Fibroblast of skin of left biceps (primary cell): ENCODE measurements around the gene NR6A1.

Experiments
- DNase-seq, 2 experiments: peaks; one replicate each; pipeline ENCODE4 v3.0.0-alpha.2; 2013; ENCODE audit warnings: low read depth in 2 of 2

NR6A1 gene

DNA sequence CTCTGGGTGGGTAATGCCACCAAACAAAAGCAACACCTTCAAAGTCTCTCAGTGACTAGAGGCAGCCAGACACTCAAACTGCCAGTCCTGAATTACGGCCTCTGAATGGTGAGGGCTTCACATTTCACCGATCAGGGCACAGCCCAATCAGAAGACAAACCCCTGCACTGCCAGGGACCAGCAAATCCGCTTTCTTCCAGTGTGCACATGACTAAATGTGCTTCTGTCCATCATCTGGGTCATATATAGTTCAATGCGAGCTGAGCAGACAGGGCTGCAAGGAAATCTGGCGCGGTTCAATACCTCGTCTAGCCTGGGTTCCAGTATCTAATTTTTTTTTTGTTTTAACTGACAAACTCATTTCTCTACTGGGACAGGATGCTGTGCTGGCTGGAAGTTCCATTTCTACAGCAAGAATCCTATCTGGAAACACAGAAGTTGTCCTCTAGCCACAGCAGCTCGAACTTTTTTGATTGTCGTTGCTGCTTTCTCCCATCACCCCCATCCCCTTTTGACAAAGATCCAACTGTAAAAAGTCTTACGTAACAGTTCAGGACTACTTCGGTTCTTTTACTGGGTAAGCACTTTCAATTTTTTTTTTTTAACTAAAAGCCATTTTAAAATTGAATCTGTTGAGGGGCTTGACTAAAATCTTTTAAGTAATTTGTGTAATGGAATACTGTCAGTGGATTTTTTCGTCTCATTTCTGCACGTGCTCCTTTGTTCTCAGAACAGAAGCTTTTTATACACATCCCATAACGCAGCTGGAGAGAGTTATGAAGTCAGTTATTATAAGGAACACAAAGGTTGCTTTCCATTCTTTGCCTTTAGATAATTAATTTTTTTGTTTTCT is 112.7 kb downstream of the NR6A1 start:
- DNase-seq = peak; percentile 94 to 95

DNA sequence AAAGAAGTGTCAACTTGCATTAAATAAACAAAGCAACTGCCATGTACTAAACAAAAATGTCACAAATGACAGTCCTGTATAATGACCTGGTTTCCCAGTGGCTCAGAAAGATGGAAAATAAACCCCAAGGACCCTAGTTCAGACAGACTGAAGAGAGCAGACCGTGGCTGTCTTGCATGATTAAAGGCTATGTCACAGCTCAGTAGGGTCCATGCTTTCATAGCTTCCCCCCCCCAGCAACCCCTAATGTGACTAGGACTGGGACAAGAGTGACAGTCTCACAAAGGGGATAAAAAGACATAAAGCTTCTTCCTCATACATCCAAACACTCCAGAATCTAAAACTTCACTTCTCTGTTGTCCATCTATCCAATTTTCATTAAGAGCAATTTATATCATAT is 113.6 kb downstream of the NR6A1 start:
- DNase-seq = no peak

DNA sequence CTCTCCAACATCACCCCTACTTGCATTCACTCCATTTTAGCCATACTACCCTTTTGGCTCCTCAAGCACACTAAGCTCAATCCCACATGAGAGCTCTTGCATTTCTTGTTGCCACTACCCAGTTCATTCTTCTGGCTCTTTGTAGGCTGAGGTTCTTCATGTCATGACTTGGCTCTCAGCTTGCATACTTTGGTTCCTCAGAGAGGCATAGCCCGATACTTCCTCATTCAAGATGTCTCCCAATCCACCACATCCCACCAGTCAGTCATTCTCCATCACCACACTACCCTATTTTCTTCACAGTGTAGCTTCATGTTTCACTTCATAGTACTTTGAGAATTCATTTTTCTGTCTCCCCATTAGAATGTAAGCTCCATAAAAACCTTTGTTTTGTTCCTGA is 116.7 kb downstream of the NR6A1 start:
- no peak for DNase-seq

DNA sequence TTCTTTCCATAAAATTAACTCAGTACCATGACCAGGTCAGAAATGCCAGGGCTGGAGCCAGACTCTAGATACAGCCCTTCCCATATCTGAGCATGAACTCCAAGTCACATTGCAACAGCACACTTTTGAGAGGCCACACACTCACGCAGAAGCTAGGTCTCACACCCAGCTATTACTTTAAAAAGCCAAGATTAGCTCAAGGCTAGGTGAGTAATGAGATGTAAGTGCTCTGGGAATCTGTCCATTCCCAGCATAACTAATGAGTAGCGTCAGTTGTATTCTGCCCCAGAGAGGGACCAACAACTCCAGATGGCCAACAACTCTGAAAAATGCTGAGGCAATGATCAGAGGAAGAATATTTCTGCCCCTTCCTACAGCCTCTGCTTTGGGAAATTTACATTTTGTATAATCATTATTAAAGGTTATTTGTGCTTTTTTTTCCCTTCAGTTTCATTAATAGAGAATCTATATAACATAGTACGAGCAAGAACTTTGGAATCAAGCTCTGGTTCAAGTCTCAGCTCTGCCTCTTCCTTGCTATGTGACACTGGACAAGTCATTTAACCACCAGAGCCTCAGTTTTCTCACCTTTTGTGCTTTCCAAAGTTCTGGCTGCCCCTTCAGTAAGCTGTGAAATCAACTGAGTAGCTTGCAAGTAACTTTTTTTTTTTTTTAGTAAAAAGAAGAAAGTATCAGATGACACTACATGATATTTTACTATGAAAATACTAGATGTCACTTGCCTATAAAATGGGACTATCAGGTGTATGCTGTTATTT is 118.3 kb downstream of the NR6A1 start:
- peak; percentile 69 to 70 for DNase-seq

DNA sequence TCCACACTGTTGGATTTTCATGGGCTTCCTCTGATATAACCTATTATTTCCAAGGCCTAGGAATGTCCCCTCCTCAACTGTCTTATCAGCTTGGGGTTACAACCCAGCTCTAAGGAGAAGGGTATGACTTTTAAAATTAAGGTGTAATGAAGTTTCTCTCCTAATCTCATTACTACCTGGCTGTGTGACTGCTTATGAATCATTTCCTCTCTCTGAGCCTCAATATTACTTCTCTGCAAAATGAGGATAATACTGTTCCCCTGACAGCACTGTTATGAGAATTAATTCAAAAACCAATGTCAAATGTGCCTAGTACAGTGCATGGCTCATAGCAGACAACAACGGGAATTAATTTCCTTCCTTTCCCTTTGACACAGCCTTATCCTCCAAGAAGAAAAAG is 118.9 kb downstream of the NR6A1 start:
- DNase-seq = no peak

DNA sequence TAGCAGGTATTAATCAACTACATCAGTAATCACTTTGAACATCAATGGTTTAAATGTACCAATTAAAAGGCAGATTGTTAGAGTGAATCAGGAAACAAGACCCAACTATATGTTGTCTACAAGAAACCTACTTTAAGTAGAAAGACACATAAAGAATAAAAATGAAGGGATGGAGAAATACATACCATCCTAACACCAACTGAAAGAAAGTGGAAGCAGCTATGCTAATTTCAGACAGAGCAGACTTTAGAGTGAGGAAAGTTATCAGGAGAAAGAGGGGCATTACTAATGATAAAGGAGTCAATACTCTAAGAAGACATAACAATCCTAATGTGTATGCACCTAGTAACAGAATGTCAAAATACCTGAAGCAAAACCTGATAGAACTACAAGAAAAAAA is 125.8 kb downstream of the NR6A1 start:
- no peak for DNase-seq

DNA sequence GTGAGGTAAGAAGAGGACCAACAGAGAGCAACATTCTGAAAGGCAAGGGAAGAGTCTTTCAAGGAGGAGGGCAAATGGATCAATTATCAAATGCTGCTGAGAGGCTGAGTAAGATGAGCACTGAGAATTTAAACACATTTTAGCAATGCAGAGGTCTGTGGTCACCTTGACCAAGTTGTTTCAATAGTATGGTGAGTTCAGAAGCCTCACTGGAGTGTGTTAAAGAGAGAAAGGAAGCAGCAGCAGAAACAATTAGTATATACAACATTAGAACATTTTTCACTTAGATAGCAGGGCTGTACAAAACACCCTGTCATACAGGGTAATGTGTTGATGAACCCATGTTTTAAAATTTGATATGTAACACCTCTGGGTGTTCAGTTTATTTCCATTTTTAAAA is 131.5 kb downstream of the NR6A1 start:
- no peak for DNase-seq

DNA sequence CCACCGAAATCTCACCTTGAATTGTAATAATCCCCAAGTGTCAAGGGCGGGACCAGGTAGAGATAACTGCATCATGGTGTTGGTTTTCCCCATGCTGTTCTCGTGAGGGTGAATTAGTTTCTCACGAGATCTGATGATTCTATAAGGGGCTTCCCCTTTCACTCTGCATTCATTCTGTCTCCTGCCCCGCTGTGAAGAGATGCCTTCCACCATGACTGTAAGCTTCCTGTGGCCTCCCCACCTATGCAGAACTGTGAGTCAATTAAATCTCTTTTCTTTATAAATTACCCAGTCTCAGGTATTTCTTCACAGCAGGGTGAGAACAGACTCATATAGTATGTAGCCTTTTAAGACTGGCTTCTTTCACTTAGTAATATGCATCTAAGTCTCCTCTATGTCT is 135.8 kb downstream of the NR6A1 start:
- no peak for DNase-seq

DNA sequence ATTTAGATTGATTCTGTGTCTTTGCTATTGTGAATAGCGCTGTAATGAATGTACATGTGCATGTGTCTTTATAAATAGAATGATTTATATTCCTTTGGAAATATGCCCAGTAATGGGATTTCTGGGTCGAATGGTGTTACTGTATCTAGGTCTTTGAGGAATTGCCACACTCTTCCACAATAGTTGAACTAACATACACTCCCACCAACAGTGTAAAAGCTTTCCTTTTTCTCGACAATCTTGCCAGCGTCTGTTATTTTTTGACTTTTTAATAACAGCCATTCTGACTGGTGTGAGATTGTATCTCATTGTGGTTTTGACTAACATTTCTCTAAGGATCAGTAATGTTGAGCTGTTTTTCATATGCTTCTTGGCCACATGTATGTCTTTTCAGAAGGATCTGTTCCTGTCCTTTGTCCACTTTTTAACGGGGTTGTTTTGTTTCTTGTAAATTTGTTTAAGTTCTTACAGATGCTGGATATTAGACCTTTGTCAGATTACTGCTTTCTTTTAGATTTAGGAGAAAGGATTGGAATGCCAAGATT is 139.0 kb downstream of the NR6A1 start:
- peak; percentile 71 to 80 for DNase-seq

DNA sequence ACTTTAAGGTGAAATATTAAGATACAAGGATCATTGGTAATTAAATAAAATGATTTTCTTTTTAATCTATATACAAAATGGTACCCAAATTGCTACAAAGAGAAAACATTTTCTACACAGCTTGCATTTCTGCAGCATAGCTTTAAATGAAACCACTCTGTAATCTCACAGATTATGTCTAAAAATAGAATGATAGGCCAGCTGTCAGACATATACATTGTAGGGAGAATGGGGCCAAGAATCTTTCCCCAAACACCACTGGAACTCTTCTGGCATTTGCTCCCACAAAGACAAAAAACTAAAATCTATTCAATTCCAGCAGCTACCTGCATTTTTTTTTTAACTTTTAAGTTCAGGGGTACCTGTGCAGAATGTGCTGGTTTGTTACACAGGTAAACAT is 139.8 kb downstream of the NR6A1 start:
- DNase-seq = no peak

DNA sequence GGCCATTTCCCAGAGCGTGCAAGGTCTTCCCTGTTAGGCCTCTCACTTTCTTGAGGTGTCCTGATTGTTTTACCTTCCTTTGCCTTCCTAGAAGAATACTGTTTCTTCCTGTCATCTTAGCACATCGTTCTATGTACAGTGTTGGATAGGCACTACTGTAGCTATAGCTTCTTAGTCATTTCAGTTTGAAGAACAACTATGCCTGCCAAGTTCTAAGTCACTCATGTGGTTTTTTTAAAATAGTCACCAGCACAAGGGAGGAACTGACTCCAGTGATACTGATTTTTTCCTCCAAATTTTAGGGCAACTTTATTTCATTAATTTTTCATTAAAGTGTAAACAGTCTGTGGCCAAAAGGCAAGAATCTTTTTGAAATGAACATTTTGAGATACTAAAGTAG is 141.5 kb downstream of the NR6A1 start:
- peak in 1 of 2 experiments; percentile 16 for DNase-seq

DNA sequence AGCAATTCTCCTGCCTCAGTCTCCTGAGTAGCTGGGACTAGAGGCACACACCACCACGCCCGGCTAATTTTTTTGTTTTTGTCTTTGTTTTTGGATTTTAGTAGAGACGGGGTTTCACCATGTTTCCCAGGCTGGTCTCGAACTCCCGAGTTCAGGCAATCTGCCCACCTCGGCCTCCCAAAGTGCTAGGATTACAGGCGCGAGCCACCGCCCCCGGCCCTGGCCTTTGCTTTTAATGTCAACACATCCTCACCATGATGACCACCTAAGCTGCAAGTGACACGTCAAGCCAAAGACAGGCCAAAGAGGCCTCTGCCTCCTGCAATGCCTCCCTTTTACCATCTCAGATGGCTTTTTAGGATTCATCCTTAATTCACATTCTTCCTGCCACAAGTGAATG is 142.4 kb downstream of the NR6A1 start:
- DNase-seq = no peak

DNA sequence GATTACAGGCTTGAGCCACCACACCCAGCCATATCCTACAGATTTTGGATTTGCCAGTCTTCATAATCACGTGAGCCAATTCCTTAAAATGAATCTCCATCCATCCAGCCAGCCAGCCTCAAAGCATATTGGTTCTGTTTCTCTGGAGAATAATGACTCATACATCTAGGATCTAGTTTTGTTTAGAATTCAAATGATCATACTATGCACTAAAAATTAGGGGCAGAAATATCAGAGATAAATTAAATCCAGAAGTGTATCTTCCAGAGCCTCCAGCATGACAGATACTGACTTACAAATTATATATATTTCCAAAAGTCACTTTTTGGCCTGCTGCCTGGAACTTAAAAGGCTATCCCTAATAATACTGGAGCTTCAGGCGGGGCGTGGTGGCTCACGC is 144.8 kb downstream of the NR6A1 start:
- DNase-seq = peak; percentile 42 to 58

DNA sequence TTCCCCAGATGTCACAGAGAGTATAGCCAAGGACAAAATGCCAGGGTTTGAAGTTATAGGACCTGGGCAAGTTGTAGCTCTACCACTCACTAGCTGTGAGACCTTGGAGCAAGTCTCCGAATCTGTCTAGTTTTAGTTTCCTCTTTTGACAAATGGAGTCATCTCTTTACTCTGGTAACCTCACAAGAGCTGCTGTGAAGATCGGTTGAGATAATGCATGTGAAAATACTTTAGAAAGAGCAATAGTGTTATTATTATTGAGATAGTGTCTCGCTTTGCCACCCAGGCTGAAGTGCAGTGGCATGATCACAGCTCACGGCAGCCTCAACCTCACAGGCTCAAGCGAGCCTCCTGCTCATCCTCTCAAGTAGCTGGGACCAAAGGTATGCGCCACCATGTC is 146.0 kb downstream of the NR6A1 start:
- DNase-seq = no peak

DNA sequence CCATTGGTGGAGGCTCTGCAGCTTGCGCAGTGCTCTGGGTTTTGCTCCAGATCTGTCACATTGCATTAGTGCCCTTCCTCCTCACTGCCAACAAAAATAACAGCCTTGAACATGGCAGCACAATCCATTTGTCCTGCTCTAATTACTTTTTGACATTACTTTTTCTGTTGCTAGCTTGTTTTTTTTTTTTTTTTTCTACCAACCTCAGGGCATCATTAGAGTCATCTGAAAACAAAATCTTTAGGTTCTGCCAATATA is 146.4 kb downstream of the NR6A1 start:
- no peak for DNase-seq

DNA sequence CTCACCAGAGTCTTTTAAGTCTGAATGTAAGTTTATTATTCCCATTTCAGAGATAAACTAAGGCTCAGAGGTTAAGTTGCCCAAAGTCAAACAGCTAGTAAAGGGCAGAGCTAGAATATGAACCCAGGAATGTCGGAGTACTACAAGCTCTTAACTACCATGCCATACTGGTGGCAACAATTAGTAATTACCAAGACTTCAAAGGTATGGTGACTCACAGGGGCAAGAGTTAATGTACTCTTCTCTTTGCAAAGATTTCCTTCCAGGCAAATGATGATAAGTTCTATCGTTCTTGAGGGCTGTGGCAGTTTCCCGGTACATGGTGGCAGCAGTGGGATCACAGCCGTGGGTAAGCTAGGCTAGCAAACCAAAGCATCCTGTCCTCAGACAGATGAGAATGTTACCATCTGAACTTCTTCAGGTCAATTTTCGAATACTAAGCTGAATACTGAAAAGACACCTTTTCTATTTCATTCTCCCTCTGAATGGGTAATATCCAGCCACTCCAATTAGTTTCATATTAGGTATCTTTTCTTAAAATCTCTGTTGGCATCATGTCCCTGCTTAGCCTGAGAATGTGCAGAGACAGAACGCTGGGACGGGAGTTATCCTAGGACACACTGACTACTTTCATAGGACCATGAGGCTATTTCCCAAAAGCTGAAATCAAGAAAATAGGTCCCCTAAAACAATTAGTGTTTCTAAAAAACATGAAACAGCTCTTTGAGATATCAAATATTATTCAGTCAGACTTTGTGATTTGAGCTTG is 147.0 kb downstream of the NR6A1 start:
- DNase-seq = no peak

DNA sequence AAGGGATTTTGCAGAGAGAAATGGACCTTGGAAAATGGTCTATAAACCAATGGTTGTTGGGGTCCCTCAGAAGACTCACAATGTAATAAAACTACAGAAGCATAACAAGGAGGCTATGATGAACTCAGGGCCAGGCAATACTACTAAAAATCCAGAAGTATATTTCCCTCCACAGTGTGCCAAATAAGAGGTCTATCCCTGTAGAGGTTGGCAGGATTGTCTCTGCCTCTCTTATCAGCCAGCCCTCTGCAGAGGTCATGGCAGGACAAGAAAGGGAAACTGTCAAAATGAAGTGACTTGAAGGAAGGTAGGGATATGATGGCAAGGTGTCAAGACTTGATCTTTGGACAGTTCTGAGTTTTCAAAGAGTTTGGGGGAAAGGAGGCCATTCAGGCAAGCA is 148.2 kb downstream of the NR6A1 start:
- DNase-seq = no peak

DNA sequence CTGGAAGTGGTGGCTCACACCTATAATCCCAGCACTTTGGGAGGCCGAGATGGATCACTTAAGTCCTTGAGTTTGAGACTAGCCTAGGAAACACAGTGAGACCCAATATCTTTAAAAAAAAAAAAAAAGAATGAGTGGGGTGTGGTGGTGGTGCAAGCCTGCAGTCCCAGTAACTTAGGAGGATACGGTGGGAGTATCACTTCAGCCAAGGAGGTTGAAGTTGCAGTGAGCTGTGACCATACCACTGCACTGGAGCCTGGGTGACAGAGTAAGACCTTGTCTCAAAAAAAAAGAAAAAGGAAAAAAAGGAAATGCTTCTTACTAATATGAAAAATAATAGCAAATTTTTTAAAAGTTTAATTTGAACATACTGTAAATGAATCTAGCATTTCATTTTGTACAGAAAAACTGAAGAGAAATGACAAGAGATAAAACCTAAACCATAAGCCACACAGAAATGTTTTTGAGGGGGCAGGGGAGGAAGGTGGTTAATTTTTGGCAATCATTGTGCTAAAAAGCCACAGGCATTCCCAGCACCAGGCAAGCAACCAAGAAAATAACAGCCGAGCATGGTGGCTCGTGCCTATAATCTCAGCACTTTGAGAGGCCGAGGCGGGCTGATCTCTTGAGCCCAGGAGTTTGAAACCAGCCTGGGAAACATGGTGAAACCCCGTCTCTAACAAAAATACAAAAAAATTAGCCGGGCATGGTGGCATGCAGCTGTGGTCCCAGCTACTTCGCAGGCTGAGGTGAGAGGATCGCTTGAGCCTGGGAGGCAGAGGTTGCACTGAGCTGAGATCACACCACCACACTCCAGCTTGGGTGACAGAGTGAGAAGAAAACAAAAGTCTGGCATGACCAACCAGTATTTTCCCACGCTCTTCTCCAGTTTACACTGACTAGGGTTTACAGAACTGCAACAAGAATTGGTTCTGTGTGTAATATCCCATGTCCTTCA is 149.5 kb downstream of the NR6A1 start:
- peak; percentile 57 to 58 for DNase-seq

DNA sequence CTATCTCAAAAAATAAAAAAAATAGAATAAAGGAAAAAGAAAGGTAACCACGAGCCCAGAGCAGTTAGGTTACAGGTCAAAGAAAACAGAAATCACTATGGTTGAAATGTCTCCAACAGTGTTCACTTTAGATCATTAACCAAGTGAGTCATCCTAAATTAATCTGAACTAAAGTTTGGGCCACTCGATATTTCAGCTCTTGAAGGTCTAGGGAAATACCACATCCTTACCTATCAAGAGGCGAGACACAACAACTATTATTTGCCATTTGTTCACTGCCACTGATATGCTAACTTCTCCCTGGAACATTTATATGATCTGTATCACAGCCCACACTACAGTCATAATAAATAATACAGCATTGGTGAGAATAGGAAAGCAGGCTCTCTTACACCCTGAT is 152.6 kb downstream of the NR6A1 start:
- DNase-seq = no peak

DNA sequence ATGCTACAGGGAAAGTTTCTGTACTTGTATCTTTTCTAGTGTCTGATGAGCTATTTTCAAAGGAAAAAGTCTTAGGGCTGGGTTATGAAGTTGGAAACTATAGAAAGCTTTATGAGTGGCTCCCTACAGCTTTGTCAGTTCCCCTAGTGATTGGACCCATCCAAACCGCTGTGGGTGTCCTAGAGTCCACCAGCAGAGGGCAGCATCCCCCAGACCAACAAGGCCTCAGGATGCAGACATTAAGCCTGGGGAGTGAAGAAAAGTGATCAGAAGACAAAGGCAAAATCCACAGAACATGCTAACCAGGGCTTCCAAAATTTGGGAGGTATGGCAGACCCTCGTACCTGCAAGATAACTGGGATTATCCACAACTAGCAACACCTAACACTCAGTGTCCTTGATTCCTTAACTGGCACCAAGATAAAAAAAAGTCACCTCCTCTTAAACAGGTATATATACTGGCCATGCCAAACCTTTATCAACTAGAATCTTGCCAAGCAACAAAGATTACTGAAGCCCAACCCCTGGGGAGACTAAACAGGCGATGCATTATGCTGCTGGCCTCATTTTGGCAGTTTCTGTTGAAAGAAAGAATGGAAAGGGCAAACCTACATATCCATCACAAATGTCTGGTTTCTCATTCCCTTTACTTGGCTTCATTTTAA is 153.5 kb downstream of the NR6A1 start:
- peak; percentile 46 to 51 for DNase-seq

DNA sequence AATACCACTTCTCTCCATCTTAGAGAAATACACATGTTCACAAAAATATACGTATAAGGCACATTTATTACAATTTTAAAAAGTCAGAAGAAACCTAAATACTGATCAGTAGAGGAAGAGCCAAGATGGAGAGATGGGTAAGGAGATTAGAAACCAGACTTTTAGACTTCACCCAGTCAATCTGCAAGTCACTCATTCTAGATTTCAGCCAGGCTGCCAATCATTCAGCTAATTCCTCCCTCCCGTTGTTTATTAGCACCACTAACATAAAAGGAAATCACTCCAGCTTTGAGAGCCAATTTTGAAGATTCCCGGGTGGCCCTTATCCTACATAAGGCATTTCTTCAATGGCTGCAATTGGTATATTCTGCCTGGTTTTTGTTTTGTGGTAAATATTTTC is 154.2 kb downstream of the NR6A1 start:
- no peak for DNase-seq
